K562 (cell line): ENCODE measurements around the gene GBX1. TPM values are rescaled to one million over a fixed set of nuclear protein-coding genes. Genes with fewer than 3 reads are reported as not detected.

Experiments
- ATAC-seq: fragments of 200-7000 bp; cut with Tn5 transposase; 3 replicates; pipeline ENCODE4 v1.9.1; 2020; ENCODE audit warnings: moderate library complexity
- BruUV-seq: library from RNA; stranded (reverse); fragments of 400-500 nt; replicated peaks from 2 replicates; lab custom pipeline; 2021; lab: Mats Ljungman, UMichigan
- CTCF ChIA-PET: fragments of 300-600 bp; formaldehyde crosslinking; extraction: SDS; loops from one replicate; lab custom pipeline; 2021; ENCODE audit warnings: low intra/inter-chr PET ratio; lab: Yijun Ruan, JAX
- POLR2A ChIA-PET: fragments of 300-600, 350-650 bp; sonication (Branson Sonifier 250); formaldehyde crosslinking; extraction: SDS; loops from one replicate; lab custom pipeline; 2021; ENCODE audit warnings: antibody characterized with exemption, inconsistent platforms; lab: Yijun Ruan, JAX
- DNase-seq, 4 experiments: peaks; one replicate each; pipeline versions ENCODE4 v3.0.0 to v3.0.0-alpha.2; 2011 to 2018; ENCODE audit warnings: low spot score in 3 of 4, mixed read lengths in 3 of 4; ENCODE audit errors: extremely low read depth in 1 of 4
- FAIRE-seq: peaks from 2 replicates; lab custom pipeline; 2011; peaks lifted over from hg19 to GRCh38; lab: Jason Lieb, UNC
- H2AFZ ChIP-seq: 2 replicates; pipeline ENCODE4 v1.6.0; 2011; ENCODE audit warnings: low read depth, low read length, control low read depth, inconsistent platforms
- H3K27ac ChIP-seq: fragments of 200-600 bp; 3 replicates; pipeline ENCODE4 v1.8.0; 2011; ENCODE audit warnings: low read depth, mild to moderate bottlenecking, control low read depth, inconsistent platforms, low read length, moderate library complexity, mixed read lengths; ENCODE audit errors: extremely low read depth
- H3K27me3 ChIP-seq, 2 experiments: fragments of 300-600 bp in 1 of 2; 2 replicates in 1 of 2; 3 replicates in 1 of 2; pipeline versions ENCODE4 v1.6.0 to v1.8.0; 2011; ENCODE audit warnings: inconsistent platforms in 2 of 2, low read length in 2 of 2, mild to moderate bottlenecking in 1 of 2, mixed read lengths in 1 of 2, moderate library complexity in 1 of 2; ENCODE audit not compliant: control insufficient read depth in 2 of 2, insufficient read depth in 2 of 2
- H3K36me3 ChIP-seq: fragments of 300-600 bp; 3 replicates; pipeline ENCODE4 v1.8.0; 2011; ENCODE audit warnings: mild to moderate bottlenecking, low read length, inconsistent platforms; ENCODE audit not compliant: control insufficient read depth, insufficient read depth
- H3K4me1 ChIP-seq, 2 experiments: fragments of 200-600 bp in 1 of 2; replicated peaks in 1 of 2; 2 replicates in 1 of 2; 3 replicates in 1 of 2; pipeline versions ENCODE4 v1.5.1 to v1.8.0; 2011; ENCODE audit warnings: inconsistent platforms in 2 of 2, low read length in 2 of 2, mild to moderate bottlenecking in 1 of 2, mixed read lengths in 1 of 2, moderate library complexity in 1 of 2; ENCODE audit not compliant: control insufficient read depth in 2 of 2, insufficient read depth in 2 of 2
- H3K4me2 ChIP-seq: 2 replicates; pipeline ENCODE4 v1.6.1; 2011; ENCODE audit warnings: low read length, control low read depth, inconsistent platforms, mixed read lengths; ENCODE audit not compliant: insufficient read depth
- H3K4me3 ChIP-seq: fragments of 200-600 bp; sonication (generic), shearing (Covaris generic); 2 replicates; pipeline ENCODE4 v1.5.1; 2016; ENCODE audit warnings: control low read depth, inconsistent platforms
- H3K79me2 ChIP-seq: fragments of 200-600 bp; 3 replicates; pipeline ENCODE4 v1.8.0; 2011; ENCODE audit warnings: low read length, inconsistent platforms; ENCODE audit not compliant: control insufficient read depth, insufficient read depth
- H3K9ac ChIP-seq, 2 experiments: 2 replicates each; pipeline versions ENCODE4 v1.6.0 to v1.6.1; 2011; ENCODE audit warnings: low read depth in 2 of 2, low read length in 2 of 2, control low read depth in 1 of 2, inconsistent platforms in 1 of 2, mild to moderate bottlenecking in 1 of 2, mixed read lengths in 1 of 2; ENCODE audit not compliant: insufficient read depth in 1 of 2
- H3K9me1 ChIP-seq: one replicate; pipeline ENCODE4 v1.6.0; 2011; ENCODE audit warnings: inconsistent platforms, mild to moderate bottlenecking, low read length, moderate library complexity; ENCODE audit not compliant: control insufficient read depth, insufficient read depth
- H3K9me3 ChIP-seq: replicated peaks from 2 replicates; pipeline ENCODE4 v1.5.1; 2011; ENCODE audit warnings: low read depth, low read length, inconsistent platforms; ENCODE audit not compliant: control insufficient read depth, insufficient read depth
- H4K20me1 ChIP-seq: replicated peaks from 2 replicates; pipeline ENCODE4 v1.6.1; 2011; ENCODE audit warnings: low read length, inconsistent platforms, mixed read lengths; ENCODE audit not compliant: control insufficient read depth, insufficient read depth
- SRF ChIP-seq, 2 experiments: fragments of 250-450, 450-650 bp in 1 of 2; sonication (Bioruptor Pico) in 1 of 2; sonication (generic) in 1 of 2; formaldehyde crosslinking; IDR thresholded peaks; 2 replicates each; pipeline versions ENCODE4 v1.5.0 to v1.5.1; 2020 to 2022; ENCODE audit warnings: mild to moderate bottlenecking in 1 of 2, missing genetic modification reagents in 1 of 2
- ZNF239 ChIP-seq: fragments of 250-450 bp; sonication (Bioruptor Pico); IDR thresholded peaks from 2 replicates; pipeline ENCODE4 v1.4.0; 2020; ENCODE audit warnings: mild to moderate bottlenecking
- WGBS: fragments of 100-300 bp; shearing (Covaris generic); methylation state at CpG from one replicate; pipeline ENCODE4 v1.1.6; 2016; ENCODE audit warnings: low coverage, mixed read lengths; ENCODE audit not compliant: insufficient coverage; ENCODE audit errors: missing lambda C conversion rate; 5-methylcytosine and 5-hydroxymethylcytosine counted together
- in situ Hi-C: fragments of 300-500 bp; cut with MboI; formaldehyde crosslinking; loops from 4 replicates; pipeline ENCODE4 v1.15.0; 2018; ENCODE audit warnings: inconsistent platforms, mixed read lengths
- intact Hi-C: fragments of 100-400 bp; cut with micrococcal nuclease; formaldehyde crosslinking; loops from 2 replicates; pipeline ENCODE4 v1.14.2; 2022
- polyA plus RNA-seq, 8 experiments: library from polyadenylated mRNA; depleted of rRNA in 4 of 8; stranded (reverse) in 5 of 8; unstranded in 3 of 8; fragments of >200 nt; fragmentation: Nextera tagmentation in 2 of 8; fragmentation: Illumina TruSeq in 1 of 8; extraction: Ambion mirVana in 2 of 8; extraction: Trizol in 1 of 8; gene quantifications; 2 replicates each; pipeline versions ENCODE4 v1.2.1 to v1.2.3, GENCODE V29; 2011 to 2014; ENCODE audit warnings: inconsistent platforms in 1 of 8, missing spikeins in 1 of 8
- total RNA-seq, 7 experiments: library from RNA; depleted of rRNA in 6 of 7; stranded (reverse); fragments of >200 nt in 6 of 7; fragmentation: Illumina TruSeq in 2 of 7; extraction: Trizol in 2 of 7; gene quantifications; 2 replicates each; pipeline versions ENCODE4 v1.2.1 to v1.2.3, GENCODE V29; 2011 to 2021; ENCODE audit warnings: low replicate concordance in 1 of 7
- TF ChIP-seq, protein P1 (sequence below): fragments of 200-800 bp; sonication (Bioruptor generic); IDR thresholded peaks from 2 replicates; pipeline ENCODE4 v1.6.1; 2017; ENCODE audit warnings: missing genetic modification characterization, missing compliant biosample characterization

GBX1 gene
- total and polyA plus RNA-seq, 9 of the 15 experiments (the other 6 are each of a cell fraction or from before 2014, with no cell fraction given), result not detected

DNA sequence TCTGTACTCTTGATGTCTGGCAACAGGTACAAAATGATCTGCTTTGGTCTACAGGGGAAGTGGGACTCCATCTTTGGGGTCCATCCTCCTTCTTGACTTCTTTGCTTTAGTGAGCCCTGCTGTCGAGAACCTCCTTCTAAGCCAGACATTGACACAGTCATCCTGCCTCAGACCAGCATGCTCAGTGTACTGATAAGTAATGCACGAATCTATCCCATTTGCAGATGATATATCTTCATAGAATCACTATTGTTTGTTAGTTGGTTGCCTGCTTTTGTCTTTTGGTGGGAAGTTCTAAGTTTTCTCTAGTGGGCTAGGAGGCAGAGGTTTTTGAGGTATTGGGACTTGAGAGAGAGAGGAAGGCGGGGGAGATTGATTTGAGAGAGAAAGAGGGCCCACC is 33.9 kb upstream of the GBX1 start:
- BruUV-seq, result no TSS peak
- Histone ChIP-seq H3K36me3 (no peaks in the 10 kb centered on the region), H3K4me3 (no peak overlapping the region), H4K20me1 (peaks cover 21% of the 10 kb centered on the region; the same call in 1 of the 2 replicates), H2AFZ (no peak overlapping the region), H3K27me3 (peaks cover 89 to 93% of the 10 kb centered on the region in 2 experiments)
- no peak for ATAC-seq
- WGBS, result 0% methylated on average over 3 of the region's 3 CpGs
- TF ChIP-seq ZNF239 (CRISPR knock-in tag) (peak; percentile 80), SRF (CRISPR knock-in tag; IDR thresholded peaks at IDR 0.05) (no peak)
- TF ChIP-seq, protein P1, sequence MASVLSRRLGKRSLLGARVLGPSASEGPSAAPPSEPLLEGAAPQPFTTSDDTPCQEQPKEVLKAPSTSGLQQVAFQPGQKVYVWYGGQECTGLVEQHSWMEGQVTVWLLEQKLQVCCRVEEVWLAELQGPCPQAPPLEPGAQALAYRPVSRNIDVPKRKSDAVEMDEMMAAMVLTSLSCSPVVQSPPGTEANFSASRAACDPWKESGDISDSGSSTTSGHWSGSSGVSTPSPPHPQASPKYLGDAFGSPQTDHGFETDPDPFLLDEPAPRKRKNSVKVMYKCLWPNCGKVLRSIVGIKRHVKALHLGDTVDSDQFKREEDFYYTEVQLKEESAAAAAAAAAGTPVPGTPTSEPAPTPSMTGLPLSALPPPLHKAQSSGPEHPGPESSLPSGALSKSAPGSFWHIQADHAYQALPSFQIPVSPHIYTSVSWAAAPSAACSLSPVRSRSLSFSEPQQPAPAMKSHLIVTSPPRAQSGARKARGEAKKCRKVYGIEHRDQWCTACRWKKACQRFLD, result no peak
- TF ChIP-seq, all 486 proteins: peak for 1
- DNase-seq (no peak), FAIRE-seq (peak; percentile 62)
- H3K9me3 ChIP-seq, result no peaks in the 10 kb centered on the region
- H3K4me1 ChIP-seq, result peaks cover 0 to 14% of the 10 kb centered on the region in 2 experiments; a peak in 2 of 5 replicates
- in situ Hi-C loops, result no loop called here
- intact Hi-C loops, result no loop called here
- ChIA-PET CTCF (no interaction called here), POLR2A (no interaction called here)
- no peaks in the 10 kb centered on the region for H3K79me2 ChIP-seq
- no peaks in the 10 kb centered on the region for H3K9me1 ChIP-seq
- no peak overlapping the region for H3K4me2 ChIP-seq
- no peak overlapping the region for H3K9ac ChIP-seq
- no peak overlapping the region for H3K27ac ChIP-seq
